GM23338 (cell line): ENCODE measurements around the gene SH3BP2.

ENCODE experiments used
- CTCF ChIP-seq, 2 experiments: fragments of 200-600 bp in 1 of 2; sonication (generic) in 1 of 2; conservative IDR thresholded peaks; 2 replicates each; pipeline versions ENCODE4 v1.5.1 to v1.6.1; 2016 to 2017; ENCODE audit warnings: antibody characterized with exemption in 2 of 2, low read depth in 2 of 2, mild to moderate bottlenecking in 2 of 2, moderate library complexity in 1 of 2
- EZH2phosphoT487 ChIP-seq: fragments of 200-600 bp; sonication (generic); IDR thresholded peaks from one replicate; pipeline ENCODE4 v1.8.1; 2018; ENCODE audit warnings: antibody characterized with exemption; ENCODE audit not compliant: unreplicated experiment

DNA sequence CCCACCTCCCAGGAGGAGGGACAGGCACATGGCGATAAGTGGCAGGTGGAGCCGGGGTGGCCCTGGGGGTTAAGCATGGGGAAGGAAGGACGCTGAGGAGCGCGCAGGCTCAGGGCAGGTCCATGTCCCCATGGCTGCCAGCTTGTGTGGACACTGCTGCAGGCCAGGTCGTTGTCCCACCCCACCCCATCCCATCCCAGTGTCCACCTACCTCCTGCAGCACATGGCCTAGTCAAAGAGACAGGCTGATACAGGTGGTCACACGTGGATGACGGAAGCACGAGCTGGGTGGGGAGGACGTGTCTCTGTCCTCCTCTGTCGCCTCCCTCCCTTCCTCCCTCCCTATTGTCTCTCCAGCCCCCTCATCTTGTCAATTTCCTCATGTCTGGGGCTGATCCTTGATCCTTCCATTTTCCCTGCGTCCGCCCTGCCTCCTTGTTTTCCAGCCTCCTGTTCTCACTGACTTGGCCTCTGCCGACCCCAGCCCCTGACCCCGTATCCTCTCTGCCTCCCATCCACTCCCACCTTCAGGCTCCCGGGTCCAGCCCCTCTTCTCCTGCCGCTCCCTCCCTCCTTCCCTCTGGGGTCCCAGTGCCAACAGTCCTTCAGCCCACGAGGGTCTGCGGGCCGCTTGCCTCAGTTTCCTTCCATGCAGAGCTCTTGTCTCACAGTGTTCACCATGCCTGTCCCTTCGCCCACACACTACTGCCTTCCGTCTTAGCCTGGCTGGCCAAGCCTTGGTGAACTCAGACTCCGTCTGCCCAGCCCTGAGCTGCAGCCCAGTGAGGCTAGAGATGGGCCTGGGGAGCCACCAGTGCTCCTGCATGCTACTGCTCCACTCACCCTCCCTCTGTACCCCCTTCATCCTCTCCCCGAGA, 35.2 kb downstream of the SH3BP2 start:
- TF ChIP-seq CTCF (conservative IDR thresholded peaks at IDR 0.05; ENCODE audit: low read depth in 2 of 2) (no peak), EZH2phosphoT487 (no peak)
